HUDEP-2 (cell line): ENCODE measurements around the gene DLG1.
A peak's percentile ranks its signal among the peaks of the same experiment; 100 is the strongest.
"Not testable (repeated sequence)": the region's sequence is repeated elsewhere in the genome, so short reads cannot be mapped to it uniquely, and the experiment has no call there.

Source experiments
- DNase-seq, 76 experiments: peaks; one replicate each; lab custom pipeline; 2025; ENCODE audit not compliant: unreplicated experiment in 76 of 76; lab: John Stamatoyannopoulos, UW

The DLG1 gene

GRCh38 chr3:197125636-197126035, 172.8 kb downstream of the DLG1 start:
- no peak for DNase-seq

GRCh38 chr3:197124713-197125112, 173.7 kb downstream of the DLG1 start:
- DNase-seq: no peak

- no peak for DNase-seq
These were observed 176.0 kb downstream of the DLG1 start for GRCh38 chr3:197122394-197122793.

GRCh38 chr3:197117114-197117513, 181.3 kb downstream of the DLG1 start:
- DNase-seq: no peak

GRCh38 chr3:197114007-197114406, 184.4 kb downstream of the DLG1 start:
- no peak for DNase-seq

GRCh38 chr3:197111685-197112084, 186.7 kb downstream of the DLG1 start:
- DNase-seq: no peak

GRCh38 chr3:197105786-197106185, 192.6 kb downstream of the DLG1 start:
- no peak for DNase-seq

GRCh38 chr3:197104738-197105137, 193.7 kb downstream of the DLG1 start:
- no peak for DNase-seq

- DNase-seq: no peak
These were observed 194.6 kb downstream of the DLG1 start for GRCh38 chr3:197103766-197104165.

- DNase-seq: no peak
These were observed 204.5 kb downstream of the DLG1 start for GRCh38 chr3:197093871-197094270.

- no peak for DNase-seq
These were observed 210.0 kb downstream of the DLG1 start for GRCh38 chr3:197088370-197088769.

GRCh38 chr3:197085137-197085536, 213.3 kb downstream of the DLG1 start:
- no peak for DNase-seq

- peak in 1 of 76 experiments; percentile 3 for DNase-seq
These were observed 214.9 kb downstream of the DLG1 start for GRCh38 chr3:197083486-197083885.

- no peak for DNase-seq
These were observed 215.5 kb downstream of the DLG1 start for GRCh38 chr3:197082871-197083270.

GRCh38 chr3:197080344-197080743, 218.1 kb downstream of the DLG1 start:
- DNase-seq: no peak

- no peak for DNase-seq
These were observed 222.0 kb downstream of the DLG1 start for GRCh38 chr3:197076415-197076814.

- no peak for DNase-seq
These were observed 230.3 kb downstream of the DLG1 start for GRCh38 chr3:197068077-197068476.

GRCh38 chr3:197064771-197065170, 233.6 kb downstream of the DLG1 start:
- DNase-seq: peak in 13 of 76 experiments; percentile 2 to 31 (median 11)

- no peak for DNase-seq
These were observed 236.0 kb downstream of the DLG1 start for GRCh38 chr3:197062446-197062845.

GRCh38 chr3:197051637-197052036, 246.8 kb downstream of the DLG1 start:
- DNase-seq: not testable (repeated sequence)

GRCh38 chr3:197050511-197050910, 247.9 kb downstream of the DLG1 start:
- DNase-seq: no peak

- no peak for DNase-seq
These were observed 255.9 kb downstream of the DLG1 start for GRCh38 chr3:197042539-197042938.

GRCh38 chr3:197041875-197042488, 256.4 kb downstream of the DLG1 start:
- DNase-seq: no peak
